ENCODE results near the gene TRIM47.

DNA sequence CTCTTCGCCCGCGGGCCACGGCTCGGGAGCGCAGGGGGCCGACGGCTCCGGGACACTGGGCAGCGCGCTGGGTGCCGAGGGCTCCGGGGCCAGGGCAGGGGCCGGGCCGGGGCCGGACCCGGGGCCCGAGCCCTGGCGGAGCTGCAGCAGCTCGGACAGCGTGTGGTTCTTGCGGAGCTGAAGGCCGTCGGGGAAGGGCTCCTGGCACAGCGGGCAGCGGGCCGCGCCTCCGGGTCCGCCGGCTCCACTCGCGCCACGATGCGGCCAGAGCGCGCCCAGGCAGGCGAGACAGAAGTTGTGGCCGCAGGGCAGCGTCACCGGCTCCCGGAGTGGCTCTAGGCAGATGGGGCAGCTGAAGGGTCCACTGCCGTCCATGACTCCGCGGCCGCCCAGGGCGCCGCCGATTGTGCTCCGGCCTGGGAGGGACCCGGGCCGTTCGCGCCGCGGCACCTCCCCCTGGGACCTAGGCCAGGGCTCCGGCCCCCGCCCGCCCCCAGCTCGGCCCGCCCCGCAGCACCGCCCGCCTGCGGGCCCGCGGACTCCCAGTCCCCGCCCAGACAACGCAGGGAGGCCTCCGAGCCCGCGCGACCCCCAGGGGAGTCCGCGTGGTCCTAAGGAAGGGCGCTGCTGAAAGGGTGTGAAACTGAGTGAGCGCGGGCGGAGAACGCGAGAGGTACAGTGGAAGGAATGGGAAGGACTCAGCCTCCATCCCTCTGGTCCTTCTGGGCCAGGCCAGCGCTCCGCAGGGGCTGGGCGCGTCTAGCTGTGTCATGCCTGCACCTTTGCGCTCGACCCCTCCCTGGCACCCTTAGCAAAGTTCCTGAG lies at the start of gene TRIM47:
- TF ChIP-seq CTCF (IDR thresholded peaks at IDR 0.05; ENCODE audit: low read length) = no peak
- no peak for TF ChIP-seq EZH2 (optimal IDR thresholded peaks at IDR 0.05; ENCODE audit: low read depth, low read length)
- TF ChIP-seq EZH2phosphoT487 (IDR thresholded peaks at IDR 0.05; ENCODE audit: low read length) = no peak

All from MM.1S (cell line).